Endothelial cell of umbilical vein (primary cell): ENCODE results near the gene DEFB114. TPM values are rescaled to one million over a fixed set of nuclear protein-coding genes. Genes with fewer than 3 reads are reported as not detected.

ENCODE experiments used
- BruUV-seq: library from RNA; stranded (reverse); fragments of 400-500 nt; replicated peaks from 2 replicates; lab custom pipeline; 2021; lab: Mats Ljungman, UMichigan
- CTCF ChIA-PET: fragments of 300-600, 350-600 bp; sonication (Branson Sonifier 250); formaldehyde crosslinking; loops from one replicate; lab custom pipeline; 2021; ENCODE audit warnings: antibody characterized with exemption, inconsistent platforms; lab: Charles Lee
- POLR2A ChIA-PET: fragments of 300-600, 350-600 bp; sonication (Branson Sonifier 250); formaldehyde crosslinking; loops from one replicate; lab custom pipeline; 2021; ENCODE audit warnings: antibody characterized with exemption, inconsistent platforms; lab: Charles Lee
- DNase-seq: peaks from one replicate; pipeline ENCODE4 v3.0.0-alpha.2; 2011; ENCODE audit warnings: low read depth, low spot score
- FAIRE-seq: peaks from 2 replicates; lab custom pipeline; 2011; peaks lifted over from hg19 to GRCh38; lab: Jason Lieb, UNC
- H2AFZ ChIP-seq: 2 replicates; pipeline ENCODE4 v1.6.0; 2012; ENCODE audit warnings: low read depth, low read length, control low read depth, inconsistent platforms
- H3K27ac ChIP-seq: 2 replicates; pipeline ENCODE4 v1.5.1; 2011; ENCODE audit warnings: low read depth, mild to moderate bottlenecking, control low read depth, low read length, moderate library complexity; ENCODE audit not compliant: insufficient read depth
- H3K27me3 ChIP-seq, 2 experiments: 2 replicates each; pipeline versions ENCODE4 v1.6.0 to v1.6.1; 2011; ENCODE audit warnings: low read length in 2 of 2, mixed read lengths in 1 of 2; ENCODE audit not compliant: control insufficient read depth in 2 of 2, insufficient read depth in 2 of 2
- H3K36me3 ChIP-seq, 2 experiments: 2 replicates in 1 of 2; 3 replicates in 1 of 2; pipeline ENCODE4 v1.5.1; 2011; ENCODE audit warnings: low read length in 2 of 2, mild to moderate bottlenecking in 1 of 2, moderate library complexity in 1 of 2; ENCODE audit not compliant: control insufficient read depth in 2 of 2, insufficient read depth in 2 of 2; ENCODE audit errors: extremely low read depth in 1 of 2
- H3K4me1 ChIP-seq: 3 replicates; pipeline ENCODE4 v1.5.1; 2011; ENCODE audit warnings: mild to moderate bottlenecking, low read length; ENCODE audit not compliant: control insufficient read depth, insufficient read depth; ENCODE audit errors: extremely low read depth
- H3K4me2 ChIP-seq: 2 replicates; pipeline ENCODE4 v1.6.1; 2011; ENCODE audit warnings: low read length, control low read depth, mixed read lengths; ENCODE audit not compliant: insufficient read depth
- H3K4me3 ChIP-seq, 3 experiments: fragments of 200-600 bp in 1 of 3; sonication (generic), shearing (Covaris generic) in 1 of 3; replicated peaks in 1 of 3; 2 replicates each; pipeline ENCODE4 v1.5.1; 2011 to 2016; ENCODE audit warnings: control low read depth in 3 of 3, low read length in 3 of 3, mild to moderate bottlenecking in 2 of 3, inconsistent platforms in 1 of 3, low read depth in 1 of 3, moderate library complexity in 1 of 3; ENCODE audit not compliant: insufficient read depth in 1 of 3
- H3K79me2 ChIP-seq: 2 replicates; pipeline ENCODE4 v1.6.0; 2012; ENCODE audit warnings: low read length, inconsistent platforms; ENCODE audit not compliant: control insufficient read depth, insufficient read depth
- H3K9ac ChIP-seq: replicated peaks from 2 replicates; pipeline ENCODE3; 2011; ENCODE audit warnings: low read length, control low read depth; ENCODE audit not compliant: insufficient read depth; ENCODE audit errors: extremely low read depth
- H3K9me1 ChIP-seq: replicated peaks from 3 replicates; pipeline ENCODE4 v1.6.0; 2011; ENCODE audit warnings: mild to moderate bottlenecking, low read length; ENCODE audit not compliant: control insufficient read depth, insufficient read depth; ENCODE audit errors: extremely low read depth
- H3K9me3 ChIP-seq: replicated peaks from 2 replicates; pipeline ENCODE4 v1.5.1; 2012; ENCODE audit warnings: low read length, inconsistent platforms; ENCODE audit not compliant: control insufficient read depth, insufficient read depth
- H4K20me1 ChIP-seq: replicated peaks from 2 replicates; pipeline ENCODE3; 2011; ENCODE audit warnings: mild to moderate bottlenecking, low read length; ENCODE audit not compliant: control insufficient read depth, insufficient read depth; ENCODE audit errors: extremely low read depth
- CTCF ChIP-seq, 2 donors: IDR thresholded peaks; 1 replicate in 1 of 2; 2 replicates in 1 of 2; pipeline ENCODE4 v1.5.1; 2011; ENCODE audit warnings: low read length in 2 of 2, mild to moderate bottlenecking in 2 of 2, moderate library complexity in 2 of 2, control low read depth in 1 of 2, inconsistent platforms in 1 of 2, low read depth in 1 of 2; ENCODE audit not compliant: insufficient read depth in 1 of 2; ENCODE audit errors: extremely low read depth in 1 of 2
- EZH2 ChIP-seq: IDR thresholded peaks from 2 replicates; pipeline ENCODE4 v1.6.1; 2012; ENCODE audit warnings: borderline replicate concordance, low read depth, mild to moderate bottlenecking, moderate library complexity, low read length, inconsistent platforms; ENCODE audit not compliant: severe bottlenecking
- FOS ChIP-seq: IDR thresholded peaks from 2 replicates; pipeline ENCODE4 v1.6.1; 2011; ENCODE audit warnings: mild to moderate bottlenecking, low read length, moderate library complexity, borderline replicate concordance; ENCODE audit not compliant: insufficient read depth
- GATA2 ChIP-seq: IDR thresholded peaks from 2 replicates; pipeline ENCODE4 v1.7.0; 2011; ENCODE audit warnings: low read depth, mild to moderate bottlenecking, moderate library complexity, mixed read lengths, low read length; ENCODE audit not compliant: insufficient read length, insufficient read depth
- JUN ChIP-seq: IDR thresholded peaks from 2 replicates; pipeline ENCODE4 v1.6.1; 2011; ENCODE audit warnings: borderline replicate concordance, low read depth; ENCODE audit not compliant: insufficient read length, insufficient read depth
- MAX ChIP-seq: IDR thresholded peaks from 2 replicates; pipeline ENCODE4 v1.6.1; 2011; ENCODE audit not compliant: insufficient read depth, insufficient read length
- MYC ChIP-seq: IDR thresholded peaks from one replicate; pipeline ENCODE4 v1.6.1; 2011; ENCODE audit warnings: mild to moderate bottlenecking, low read depth, low read length
- POLR2A ChIP-seq: IDR thresholded peaks from 2 replicates; pipeline ENCODE4 v1.6.1; 2012; ENCODE audit warnings: low read depth, mild to moderate bottlenecking, control low read depth, low read length
- POLR2AphosphoS5 ChIP-seq: IDR thresholded peaks from 2 replicates; pipeline ENCODE4 v1.6.1; 2012; ENCODE audit warnings: low read depth, mild to moderate bottlenecking, control low read depth, low read length, moderate library complexity; ENCODE audit not compliant: insufficient read depth
- dilution Hi-C: fragments of 300-500 bp; cut with MboI; formaldehyde crosslinking; loops from one replicate; pipeline ENCODE4 v1.15.0; 2019; ENCODE audit warnings: low sequenced_read_pairs; ENCODE audit not compliant: extremely low pct_ligation_motif_present
- intact Hi-C: fragments of 100-400 bp; cut with micrococcal nuclease; formaldehyde crosslinking; loops from one replicate; pipeline ENCODE4 v1.10.0; 2022
- polyA plus RNA-seq, 4 experiments: library from polyadenylated mRNA; depleted of rRNA in 3 of 4; stranded (reverse) in 3 of 4; unstranded in 1 of 4; fragments of >200 nt; gene quantifications; 2 replicates each; pipeline versions ENCODE4 v1.2.1 to v1.2.3, GENCODE V29; 2011 to 2012; ENCODE audit warnings: missing spikeins in 1 of 4
- total RNA-seq: library from RNA; stranded (reverse); gene quantifications from 2 replicates; pipeline ENCODE4 v1.2.3, GENCODE V29; 2021

Gene DEFB114
- total and polyA plus RNA-seq, 2 donors (not counting 3 experiments of a cell fraction or from before 2014, with no cell fraction given) = not detected

- Histone ChIP-seq H3K4me1 (no peaks in the 10 kb centered on the region), H3K36me3 (no peaks in the 10 kb centered on the region), H2AFZ (no peak overlapping the region), H3K4me3 (no peak overlapping the region), H3K4me2 (no peak overlapping the region), H3K79me2 (no peaks in the 10 kb centered on the region), H3K27ac (no peak overlapping the region), H3K9me1 (no peaks in the 10 kb centered on the region), H3K9me3 (no peaks in the 10 kb centered on the region), H4K20me1 (no peaks in the 10 kb centered on the region), H3K9ac (no peak overlapping the region), H3K27me3 (no peaks in the 10 kb centered on the region)
- CTCF ChIA-PET = no interaction called here
- POLR2A ChIA-PET = no interaction called here
- dilution Hi-C loops = no loop called here
- no peak for FAIRE-seq
- no TSS peak for BruUV-seq
- TF ChIP-seq EZH2 (no peak), MYC (no peak), GATA2 (no peak), FOS (no peak), JUN (no peak), POLR2A (no peak), CTCF (IDR thresholded peaks at IDR 0.05; ENCODE audit: extremely low read depth in 1 of 2, insufficient read depth in 1 of 2, low read depth in 1 of 2, low read length in 2 of 2) (no peak), POLR2AphosphoS5 (no peak), MAX (no peak)
- DNase-seq = no peak
- intact Hi-C loops = no loop called here
Observed at GRCh38 chr6:49911252-49911651, 52.7 kb downstream of the DEFB114 start.

Other genes starting within 250 kb of the DEFB114 start
- gene CRISP3, start 219.8 kb downstream of the DEFB114 start, total RNA-seq = not detected in 2 replicates
- not detected in 2 replicates for gene CRISP3, start 219.8 kb downstream of the DEFB114 start, polyA plus RNA-seq
- not detected in 2 replicates for gene PGK2, start 176.9 kb downstream of the DEFB114 start, total RNA-seq
- not detected in 2 replicates for gene PGK2, start 176.9 kb downstream of the DEFB114 start, polyA plus RNA-seq
- gene CRISP1, start 97.6 kb downstream of the DEFB114 start, total RNA-seq = not detected in 2 replicates
- gene CRISP1, start 97.6 kb downstream of the DEFB114 start, polyA plus RNA-seq = not detected in 2 replicates
- not detected in 2 replicates for gene DEFB113, start 5.5 kb upstream of the DEFB114 start, total RNA-seq
- gene DEFB113, start 5.5 kb upstream of the DEFB114 start, polyA plus RNA-seq = not detected in 2 replicates
- gene DEFB110, start 57.8 kb upstream of the DEFB114 start, total RNA-seq = not detected in 2 replicates
- gene DEFB110, start 57.8 kb upstream of the DEFB114 start, polyA plus RNA-seq = not detected in 2 replicates
- not detected in 2 replicates for gene DEFB112, start 85.8 kb upstream of the DEFB114 start, total RNA-seq
- gene DEFB112, start 85.8 kb upstream of the DEFB114 start, polyA plus RNA-seq = not detected in 2 replicates